Fibroblast of villous mesenchyme (primary cell): ENCODE data around the gene C22orf39. TPM values are rescaled to one million over a fixed set of nuclear protein-coding genes. Genes with fewer than 3 reads are reported as not detected.

ENCODE experiments used
- DNase-seq: peaks from one replicate; pipeline ENCODE4 v3.0.0-alpha.2; 2010; ENCODE audit warnings: low read depth
- H3K4me3 ChIP-seq: 2 replicates; pipeline ENCODE4 v1.5.1; 2011; ENCODE audit warnings: low read depth, mild to moderate bottlenecking, low read length
- CTCF ChIP-seq: IDR thresholded peaks from 2 replicates; pipeline ENCODE4 v1.5.1; 2012; ENCODE audit warnings: low read depth, mild to moderate bottlenecking, low read length; ENCODE audit not compliant: insufficient read depth
- total RNA-seq: library from RNA; depleted of rRNA; stranded (reverse); fragments of >200 nt; gene quantifications from 2 replicates; pipeline ENCODE4 v1.2.3, GENCODE V29; 2012

C22orf39 gene
- total RNA-seq, 1 donor: 12.5 TPM

DNA sequence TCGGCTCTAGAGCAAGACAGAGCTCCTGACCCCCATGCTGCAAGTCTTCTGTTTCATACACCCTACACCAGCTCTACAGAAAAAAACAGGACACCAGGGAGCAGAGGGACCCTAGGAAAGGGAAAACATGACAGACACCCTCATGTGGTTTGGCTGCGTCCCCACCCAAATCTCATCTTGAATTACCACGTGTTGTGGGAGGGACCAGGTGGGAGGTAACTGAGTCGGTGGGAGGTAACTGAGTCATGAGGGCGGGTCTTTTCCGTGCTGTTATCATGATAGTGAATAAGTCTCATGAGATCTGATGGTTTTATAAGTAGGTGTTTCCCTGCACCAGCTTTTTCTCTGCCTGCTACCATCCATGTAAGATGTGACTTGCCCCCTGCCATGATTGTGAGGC is 6.6 kb upstream of the C22orf39 start:
- no peak overlapping the region for H3K4me3 ChIP-seq
- no peak for DNase-seq
- no peak for TF ChIP-seq CTCF

- DNase-seq: no peak
- no peak for TF ChIP-seq CTCF
- H3K4me3 ChIP-seq: no peak overlapping the region
Observed at GRCh38 chr22:19453718-19454117, 6.2 kb upstream of the C22orf39 start.

GRCh38 chr22:19451570-19451969 is 4.1 kb upstream of the C22orf39 start:
- no peak for TF ChIP-seq CTCF
- H3K4me3 ChIP-seq: no peak overlapping the region
- no peak for DNase-seq

GRCh38 chr22:19450363-19451175 is 3.1 kb upstream of the C22orf39 start:
- no peak for DNase-seq
- no peak overlapping the region for H3K4me3 ChIP-seq

GRCh38 chr22:19449422-19449767 is 1.9 kb upstream of the C22orf39 start:
- no peak for TF ChIP-seq CTCF
- DNase-seq: no peak
- H3K4me3 ChIP-seq: no peak overlapping the region

More at GRCh38 chr22:19450363-19451175, 3.1 kb upstream of the C22orf39 start:
- no peak for TF ChIP-seq CTCF

GRCh38 chr22:19448739-19449421 is 1.4 kb upstream of the C22orf39 start:
- DNase-seq: no peak
- TF ChIP-seq CTCF: no peak
- H3K4me3 ChIP-seq: no peak overlapping the region
